ENCODE results near the gene TK1. TPM values are rescaled to one million over a fixed set of nuclear protein-coding genes. Genes with fewer than 3 reads are reported as not detected.
"Not testable (repeated sequence)": the region's sequence is repeated elsewhere in the genome, so short reads cannot be mapped to it uniquely, and the experiment has no call there.

Gene TK1
- total and polyA plus RNA-seq, 4 experiments from 2014 or later = 0.55 to 1.4 (median 0.88) TPM; not detected in 1

- peaks cover 13 to 29% of the 10 kb centered on the region in 2 donors for H3K36me3 Mint-ChIP-seq
- peak overlapping the region in 5 of 7 donors; percentile 18 to 89 (median 53) for H3K27ac Mint-ChIP-seq
- Histone ChIP-seq H3K27ac (ENCODE audit: low read depth, low read length) (no peak overlapping the region), H3K4me1 (ENCODE audit: insufficient read depth, low read length) (peaks cover 76% of the 10 kb centered on the region), H3K36me3 (ENCODE audit: insufficient read depth, low read length) (peaks cover 20% of the 10 kb centered on the region), H3K9me3 (ENCODE audit: control insufficient read depth in 1 of 2, low read length in 2 of 2) (no peaks in the 10 kb centered on the region), H3K4me3 (ENCODE audit: low read length in 2 of 2) (no peak overlapping the region), H3K27me3 (ENCODE audit: insufficient read depth, low read length) (no peaks in the 10 kb centered on the region)
- intact Hi-C loops (cut with micrococcal nuclease) = no loop called here
- H3K4me1 Mint-ChIP-seq = peaks cover 24 to 69% (median 43%) of the 10 kb centered on the region in 4 donors
- no peak for DNase-seq
- POLR2A ChIA-PET (ENCODE audit: partially characterized antibody) = interaction anchor here (0.6 to 26.7 kb wide), 11 partner anchors 8 to 740 kb away, joined by 3 to 1172 read pairs (median 4); partner anchors contain the start of genes SYNGR2, TMC6, TMC8 and TNRC6C
- no peaks in the 10 kb centered on the region for H3K9me3 Mint-ChIP-seq
- CTCF ChIA-PET (ENCODE audit: partially characterized antibody) = no interaction called here
- H3K27me3 Mint-ChIP-seq = no peaks in the 10 kb centered on the region
- peak overlapping the region in 2 of 8 donors; percentile 24 to 32 for H3K4me3 Mint-ChIP-seq
Observed at GRCh38 chr17:78141437-78142118, 45.3 kb downstream of the TK1 start.

GRCh38 chr17:78140169-78141051 is 46.4 kb downstream of the TK1 start:
- H3K27me3 ChIP-seq (ENCODE audit: insufficient read depth, low read length) = no peaks in the 10 kb centered on the region
- H3K4me3 Mint-ChIP-seq = peak overlapping the region; percentile 30 to 72 (median 58)
- no peaks in the 10 kb centered on the region for H3K27me3 Mint-ChIP-seq
- ChIA-PET POLR2A (ENCODE audit: partially characterized antibody) (interaction anchor here (0.8 to 26.7 kb wide), 10 partner anchors 9 to 73 kb away, joined by 3 to 1172 read pairs (median 4); partner anchors contain the start of genes BIRC5, SYNGR2, TK1 and TMC6), CTCF (ENCODE audit: partially characterized antibody) (interaction anchor here (0.8 to 8.0 kb wide), 7 partner anchors 12 to 56 kb away, joined by 3 to 107 read pairs (median 4); partner anchors contain the start of gene TMC6)
- H3K36me3 ChIP-seq (ENCODE audit: insufficient read depth, low read length) = peaks cover 31% of the 10 kb centered on the region
- H3K9me3 Mint-ChIP-seq = no peaks in the 10 kb centered on the region
- DNase-seq = peak; percentile 95 to 97 (median 96)
- peak overlapping the region in 1 of 2 donors; percentile 2 for H3K4me3 ChIP-seq (ENCODE audit: low read length in 2 of 2)
- H3K4me1 ChIP-seq (ENCODE audit: insufficient read depth, low read length) = peaks cover 86% of the 10 kb centered on the region
- H3K36me3 Mint-ChIP-seq = peaks cover 22 to 40% of the 10 kb centered on the region in 2 donors
- peaks cover 29 to 81% (median 53%) of the 10 kb centered on the region in 4 donors for H3K4me1 Mint-ChIP-seq
- intact Hi-C loops (cut with micrococcal nuclease) = loop anchor here (1.0 kb wide), 3 partner anchors 10 to 74 kb away; partner anchors contain the start of genes BIRC5, SYNGR2 and TMC8
- H3K27ac ChIP-seq (ENCODE audit: low read depth, low read length) = peak overlapping the region; percentile 0
- H3K27ac Mint-ChIP-seq = peak overlapping the region; percentile 82 to 94 (median 91)
- H3K9me3 ChIP-seq (ENCODE audit: control insufficient read depth in 1 of 2, low read length in 2 of 2) = no peaks in the 10 kb centered on the region

GRCh38 chr17:78139861-78140168 is 47.0 kb downstream of the TK1 start:
- H3K4me3 ChIP-seq (ENCODE audit: low read length in 2 of 2); DNase-seq; H3K27me3 ChIP-seq (ENCODE audit: insufficient read depth, low read length); H3K9me3 ChIP-seq (ENCODE audit: control insufficient read depth in 1 of 2, low read length in 2 of 2); H3K27me3 Mint-ChIP-seq; H3K9me3 Mint-ChIP-seq: not testable (repeated sequence)
- intact Hi-C loops (cut with micrococcal nuclease) = loop anchor here (1.0 kb wide), 3 partner anchors 10 to 74 kb away; partner anchors contain the start of genes BIRC5, SYNGR2 and TMC8
- Mint-ChIP-seq H3K4me1 (peaks cover 30 to 87% (median 55%) of the 10 kb centered on the region in 4 donors), H3K36me3 (peaks cover 25 to 44% of the 10 kb centered on the region in 2 donors), H3K4me3 (peak overlapping the region; percentile 30 to 72 (median 58)), H3K27ac (peak overlapping the region; percentile 82 to 94 (median 91))
- POLR2A ChIA-PET (ENCODE audit: partially characterized antibody) = interaction anchor here (0.8 to 26.7 kb wide), 8 partner anchors 10 to 74 kb away, joined by 3 to 1172 read pairs (median 6); partner anchors contain the start of genes BIRC5, SYNGR2, TK1 and TMC6
- Histone ChIP-seq H3K27ac (ENCODE audit: low read depth, low read length) (peak overlapping the region; percentile 0), H3K4me1 (ENCODE audit: insufficient read depth, low read length) (peaks cover 91% of the 10 kb centered on the region), H3K36me3 (ENCODE audit: insufficient read depth, low read length) (peaks cover 37% of the 10 kb centered on the region)
- CTCF ChIA-PET (ENCODE audit: partially characterized antibody) = interaction anchor here (0.8 to 8.0 kb wide), 7 partner anchors 11 to 55 kb away, joined by 3 to 107 read pairs (median 4); partner anchors contain the start of gene TMC6

- intact Hi-C loops (cut with micrococcal nuclease) = no loop called here
- Mint-ChIP-seq H3K4me1 (peaks cover 39 to 92% (median 64%) of the 10 kb centered on the region in 4 donors), H3K27me3 (no peaks in the 10 kb centered on the region), H3K9me3 (peaks cover 0 to 3% (median 0%) of the 10 kb centered on the region in 8 donors), H3K36me3 (peaks cover 37 to 56% of the 10 kb centered on the region in 2 donors), H3K27ac (peak overlapping the region in 5 of 7 donors; percentile 32 to 91 (median 87)), H3K4me3 (peak overlapping the region in 3 of 8 donors; percentile 22 to 30 (median 29))
- Histone ChIP-seq H3K4me3 (ENCODE audit: low read length in 2 of 2) (no peak overlapping the region), H3K4me1 (ENCODE audit: insufficient read depth, low read length) (peaks cover 93% of the 10 kb centered on the region), H3K36me3 (ENCODE audit: insufficient read depth, low read length) (peaks cover 41% of the 10 kb centered on the region), H3K27ac (ENCODE audit: low read depth, low read length) (no peak overlapping the region), H3K9me3 (ENCODE audit: control insufficient read depth in 1 of 2, low read length in 2 of 2) (no peaks in the 10 kb centered on the region), H3K27me3 (ENCODE audit: insufficient read depth, low read length) (no peaks in the 10 kb centered on the region)
- POLR2A ChIA-PET (ENCODE audit: partially characterized antibody) = interaction anchor here (1.1 to 26.7 kb wide), 8 partner anchors 8 to 114 kb away, joined by 3 to 1172 read pairs (median 8); partner anchors contain the start of genes BIRC5, C17orf99, SYNGR2 and TMC6
- no peak for DNase-seq
- CTCF ChIA-PET (ENCODE audit: partially characterized antibody) = interaction anchor here (0.6 to 8.0 kb wide), 10 partner anchors 11 to 1604 kb away, joined by 3 to 121 read pairs (median 14); no protein-coding TSS in a partner anchor
Observed at GRCh38 chr17:78138204-78139060, 48.4 kb downstream of the TK1 start.

- no peaks in the 10 kb centered on the region for H3K9me3 ChIP-seq (ENCODE audit: control insufficient read depth in 1 of 2, low read length in 2 of 2)
- peaks cover 96% of the 10 kb centered on the region for H3K4me1 ChIP-seq (ENCODE audit: insufficient read depth, low read length)
- peaks cover 39 to 92% (median 65%) of the 10 kb centered on the region in 4 donors for H3K4me1 Mint-ChIP-seq
- peak overlapping the region in 6 of 8 donors; percentile 0 to 83 (median 56) for H3K4me3 Mint-ChIP-seq
- DNase-seq = peak in 3 of 5 donors; percentile 54 to 75 (median 70)
- H3K9me3 Mint-ChIP-seq = peaks cover 0 to 3% (median 0%) of the 10 kb centered on the region in 8 donors
- CTCF ChIA-PET (ENCODE audit: partially characterized antibody) = interaction anchor here (0.8 to 8.0 kb wide), 10 partner anchors 12 to 353 kb away, joined by 3 to 121 read pairs (median 14); no protein-coding TSS in a partner anchor
- peaks cover 47% of the 10 kb centered on the region for H3K36me3 ChIP-seq (ENCODE audit: insufficient read depth, low read length)
- H3K36me3 Mint-ChIP-seq = peaks cover 44 to 62% of the 10 kb centered on the region in 2 donors
- intact Hi-C loops (cut with micrococcal nuclease) = no loop called here
- POLR2A ChIA-PET (ENCODE audit: partially characterized antibody) = interaction anchor here (0.7 to 26.7 kb wide), 9 partner anchors 9 to 677 kb away, joined by 3 to 1172 read pairs (median 4); partner anchors contain the start of genes AFMID, C17orf99, SYNGR2 and TK1
- H3K4me3 ChIP-seq (ENCODE audit: low read length in 2 of 2) = peak overlapping the region in 1 of 2 donors; percentile 24
- no peaks in the 10 kb centered on the region for H3K27me3 Mint-ChIP-seq
- H3K27me3 ChIP-seq (ENCODE audit: insufficient read depth, low read length) = no peaks in the 10 kb centered on the region
- no peak overlapping the region for H3K27ac ChIP-seq (ENCODE audit: low read depth, low read length)
- peak overlapping the region; percentile 17 to 91 (median 83) for H3K27ac Mint-ChIP-seq
Observed at GRCh38 chr17:78137392-78138203, 49.3 kb downstream of the TK1 start.

Data from CD4-positive, alpha-beta memory T cell (primary cell).